OCI-LY1 (cell line): ENCODE results near the gene SH3PXD2A.

Source experiments
- H2AFZ ChIP-seq: fragments of 200-600 bp; sonication (generic), shearing (Covaris generic); 2 replicates; pipeline ENCODE4 v1.6.0; 2014; ENCODE audit warnings: antibody characterized with exemption, mild to moderate bottlenecking, low read length
- H3F3A ChIP-seq: fragments of 200-600 bp; sonication (generic), shearing (Covaris generic); 2 replicates; pipeline ENCODE4 v1.6.0; 2014; ENCODE audit warnings: mild to moderate bottlenecking, antibody characterized with exemption, low read length, moderate library complexity; ENCODE audit not compliant: insufficient read depth
- H3K27ac ChIP-seq: fragments of 200-600 bp; sonication (generic); 2 replicates; pipeline ENCODE4 v1.5.1; 2014; ENCODE audit warnings: low read length, mixed run types, mild to moderate bottlenecking, low read depth; ENCODE audit not compliant: poor library complexity, severe bottlenecking
- H3K27me3 ChIP-seq: fragments of 200-600 bp; sonication (generic); 2 replicates; pipeline ENCODE4 v1.6.0; 2014; ENCODE audit warnings: antibody characterized with exemption, mild to moderate bottlenecking, low read length, moderate library complexity; ENCODE audit not compliant: insufficient read depth
- H3K36me3 ChIP-seq: fragments of 200-600 bp; sonication (generic); 2 replicates; pipeline ENCODE4 v1.6.1; 2014; ENCODE audit warnings: mild to moderate bottlenecking, antibody characterized with exemption, low read length, moderate library complexity, mixed read lengths; ENCODE audit not compliant: insufficient read depth
- H3K4me1 ChIP-seq: fragments of 200-600 bp; sonication (generic); 2 replicates; pipeline ENCODE4 v1.5.1; 2014; ENCODE audit warnings: mild to moderate bottlenecking, low read length, moderate library complexity; ENCODE audit not compliant: insufficient read depth, severe bottlenecking
- H3K4me2 ChIP-seq: fragments of 200-600 bp; sonication (generic), shearing (Covaris generic); 2 replicates; pipeline ENCODE4 v1.6.1; 2014; ENCODE audit warnings: low read length
- H3K4me3 ChIP-seq: fragments of 200-600 bp; sonication (generic); 2 replicates; pipeline ENCODE4 v1.5.1; 2014; ENCODE audit warnings: low read length, low read depth, mild to moderate bottlenecking, mixed read lengths; ENCODE audit not compliant: poor library complexity, severe bottlenecking
- H3K79me2 ChIP-seq: fragments of 200-600 bp; shearing (Covaris generic); 2 replicates; pipeline ENCODE4 v1.6.1; 2016; ENCODE audit warnings: mixed run types, low read length, mixed read lengths; ENCODE audit not compliant: insufficient read depth
- H3K9ac ChIP-seq: fragments of 200-600 bp; sonication (generic), shearing (Covaris generic); 2 replicates; pipeline ENCODE4 v1.6.1; 2014; ENCODE audit warnings: mild to moderate bottlenecking, low read length, mixed read lengths
- H3K9me2 ChIP-seq: fragments of 200-600 bp; sonication (generic), shearing (Covaris generic); 2 replicates; pipeline ENCODE4 v1.6.1; 2014; ENCODE audit warnings: low read depth, mild to moderate bottlenecking, low read length, mixed read lengths
- H3K9me3 ChIP-seq: fragments of 200-600 bp; shearing (Covaris generic); 2 replicates; pipeline ENCODE4 v1.6.1; 2014; ENCODE audit warnings: low read length, mixed read lengths
- H4K20me1 ChIP-seq: fragments of 200-600 bp; sonication (generic), shearing (Covaris generic); 2 replicates; pipeline ENCODE4 v1.6.0; 2016; ENCODE audit warnings: mild to moderate bottlenecking, low read length; ENCODE audit not compliant: insufficient read depth
- EZH2 ChIP-seq: fragments of 200-600 bp; sonication (generic), shearing (Covaris generic); IDR thresholded peaks from 2 replicates; pipeline ENCODE4 v1.8.0; 2017; ENCODE audit warnings: borderline replicate concordance, mixed run types, mild to moderate bottlenecking, antibody characterized with exemption, low read length, moderate library complexity, mixed read lengths
- TF ChIP-seq, protein P1 (sequence below): fragments of 200-600 bp; sonication (generic), shearing (Covaris generic); IDR thresholded peaks from 2 replicates; pipeline ENCODE4 v1.5.1; 2017; ENCODE audit warnings: mild to moderate bottlenecking, antibody characterized with exemption, low read length, moderate library complexity, mixed read lengths

SH3PXD2A gene

DNA sequence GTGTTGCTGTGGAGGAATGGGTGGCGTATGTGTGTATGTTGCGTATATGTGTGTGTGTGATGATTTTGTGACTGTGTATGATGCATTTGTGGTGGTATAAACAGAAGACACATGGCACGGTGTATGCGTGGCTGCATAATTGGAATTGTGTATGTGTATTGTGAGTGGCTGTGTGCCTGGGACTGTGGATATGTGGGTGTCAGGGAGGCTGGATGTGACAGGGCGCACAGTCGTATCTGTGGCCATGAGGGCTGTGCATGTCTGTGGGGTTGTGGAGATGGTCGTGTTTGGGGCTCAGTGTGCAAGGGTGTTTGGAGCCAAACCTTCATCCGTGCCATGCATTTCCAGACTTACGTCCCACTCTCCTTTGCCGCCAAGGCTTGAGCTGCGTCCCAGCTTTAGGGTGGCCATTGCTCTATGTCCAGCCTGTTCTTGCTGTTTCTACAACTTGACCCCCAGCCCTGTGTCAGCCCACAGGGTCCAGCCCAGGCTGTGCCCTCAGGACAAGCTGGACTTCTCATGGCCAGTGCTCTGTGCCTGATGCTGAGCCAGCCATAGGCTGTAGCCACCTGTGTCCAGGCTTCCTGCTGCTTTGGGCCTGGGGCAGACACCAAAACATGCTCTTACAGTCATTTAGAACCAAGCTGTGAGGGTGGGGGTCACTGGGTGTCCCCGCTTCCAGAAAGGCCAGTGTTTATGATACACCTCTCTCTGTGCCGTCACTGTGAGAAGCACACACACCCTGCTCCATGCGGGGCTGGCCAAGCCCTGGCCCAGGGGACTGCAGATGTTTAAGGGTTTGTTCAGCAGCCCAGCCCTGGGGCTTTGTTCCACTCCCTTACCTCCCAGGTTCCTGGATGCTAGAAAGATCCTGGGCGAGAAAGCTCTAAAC lies 234.2 kb downstream of the SH3PXD2A start:
- Histone ChIP-seq H3K9me3 (no peaks in the 10 kb centered on the region), H3K79me2 (no peaks in the 10 kb centered on the region), H4K20me1 (no peaks in the 10 kb centered on the region), H2AFZ (no peak overlapping the region), H3F3A (no peaks in the 10 kb centered on the region), H3K36me3 (no peaks in the 10 kb centered on the region), H3K27me3 (no peaks in the 10 kb centered on the region), H3K4me2 (no peak overlapping the region), H3K9ac (no peak overlapping the region), H3K9me2 (no peaks in the 10 kb centered on the region), H3K27ac (no peak overlapping the region), H3K4me1 (no peaks in the 10 kb centered on the region), H3K4me3 (no peak overlapping the region)
- TF ChIP-seq, protein P1, sequence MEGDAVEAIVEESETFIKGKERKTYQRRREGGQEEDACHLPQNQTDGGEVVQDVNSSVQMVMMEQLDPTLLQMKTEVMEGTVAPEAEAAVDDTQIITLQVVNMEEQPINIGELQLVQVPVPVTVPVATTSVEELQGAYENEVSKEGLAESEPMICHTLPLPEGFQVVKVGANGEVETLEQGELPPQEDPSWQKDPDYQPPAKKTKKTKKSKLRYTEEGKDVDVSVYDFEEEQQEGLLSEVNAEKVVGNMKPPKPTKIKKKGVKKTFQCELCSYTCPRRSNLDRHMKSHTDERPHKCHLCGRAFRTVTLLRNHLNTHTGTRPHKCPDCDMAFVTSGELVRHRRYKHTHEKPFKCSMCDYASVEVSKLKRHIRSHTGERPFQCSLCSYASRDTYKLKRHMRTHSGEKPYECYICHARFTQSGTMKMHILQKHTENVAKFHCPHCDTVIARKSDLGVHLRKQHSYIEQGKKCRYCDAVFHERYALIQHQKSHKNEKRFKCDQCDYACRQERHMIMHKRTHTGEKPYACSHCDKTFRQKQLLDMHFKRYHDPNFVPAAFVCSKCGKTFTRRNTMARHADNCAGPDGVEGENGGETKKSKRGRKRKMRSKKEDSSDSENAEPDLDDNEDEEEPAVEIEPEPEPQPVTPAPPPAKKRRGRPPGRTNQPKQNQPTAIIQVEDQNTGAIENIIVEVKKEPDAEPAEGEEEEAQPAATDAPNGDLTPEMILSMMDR = no peak
- TF ChIP-seq EZH2 = no peak

- no peaks in the 10 kb centered on the region for H3K9me2 ChIP-seq
- no peaks in the 10 kb centered on the region for H3K36me3 ChIP-seq
- no peaks in the 10 kb centered on the region for H4K20me1 ChIP-seq
- no peak overlapping the region for H3K4me2 ChIP-seq
- no peaks in the 10 kb centered on the region for H3K27me3 ChIP-seq
- H3K4me1 ChIP-seq = no peaks in the 10 kb centered on the region
- H3F3A ChIP-seq = no peaks in the 10 kb centered on the region
- H3K4me3 ChIP-seq = no peak overlapping the region
- H3K9me3 ChIP-seq = no peaks in the 10 kb centered on the region
- no peak overlapping the region for H3K27ac ChIP-seq
- no peaks in the 10 kb centered on the region for H3K79me2 ChIP-seq
- H2AFZ ChIP-seq = no peak overlapping the region
- TF ChIP-seq EZH2 = no peak
- TF ChIP-seq, protein P1 = no peak
- no peak overlapping the region for H3K9ac ChIP-seq
Measured at GRCh38 chr10:103620352-103620740, 235.0 kb downstream of the SH3PXD2A start.

DNA sequence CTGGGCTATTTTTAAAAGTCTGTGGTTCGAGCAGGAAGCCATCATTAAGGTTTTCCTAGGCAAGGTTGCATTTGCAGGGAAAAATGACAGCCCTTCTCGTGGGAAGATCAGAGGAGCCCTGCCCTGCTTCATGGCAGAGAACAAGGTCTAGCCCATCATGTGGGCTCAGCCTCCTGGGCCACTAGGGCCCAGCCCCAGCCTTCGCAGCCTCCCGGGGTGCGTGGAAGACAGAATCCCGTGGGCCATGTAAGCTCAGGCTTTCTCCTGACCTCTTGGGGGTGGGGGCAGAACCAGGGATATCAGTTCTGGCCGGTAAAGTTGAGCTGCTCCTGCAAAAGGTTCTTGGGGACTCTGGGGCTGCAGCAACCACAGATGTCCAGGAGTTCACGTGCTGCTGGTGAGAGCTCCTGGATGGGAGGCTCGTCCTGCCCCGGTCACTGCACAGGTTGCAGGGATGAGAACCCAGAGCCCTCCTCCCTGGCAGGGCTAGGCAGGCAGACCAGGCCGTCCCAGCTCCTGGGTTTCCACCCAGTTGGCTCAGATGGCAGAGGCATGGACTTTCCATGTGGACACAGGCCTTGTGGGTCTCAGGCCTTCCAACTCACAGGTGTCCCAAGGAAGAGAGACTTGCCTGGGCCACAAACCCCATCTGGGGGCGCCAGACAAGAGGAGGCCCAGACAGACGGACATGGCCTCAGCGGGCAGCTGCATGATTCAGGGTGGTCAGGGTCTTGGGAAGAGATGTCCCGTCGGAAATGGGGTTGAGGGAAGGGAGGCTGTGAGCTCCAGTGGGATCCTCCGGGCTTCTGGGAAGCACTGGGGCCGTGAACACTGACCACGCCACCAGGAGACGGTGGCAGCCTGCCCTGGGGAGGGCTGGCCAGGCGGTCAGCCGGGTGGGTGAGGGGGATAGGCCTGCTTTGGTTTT lies 235.7 kb downstream of the SH3PXD2A start:
- H3K4me2 ChIP-seq = no peak overlapping the region
- H4K20me1 ChIP-seq = no peaks in the 10 kb centered on the region

More for the DNA sequence above, 235.7 kb downstream of the SH3PXD2A start:
- no peak overlapping the region for H2AFZ ChIP-seq
- H3K79me2 ChIP-seq = no peaks in the 10 kb centered on the region
- no peaks in the 10 kb centered on the region for H3K36me3 ChIP-seq
- H3F3A ChIP-seq = no peaks in the 10 kb centered on the region
- no peaks in the 10 kb centered on the region for H3K9me3 ChIP-seq
- no peak overlapping the region for H3K27ac ChIP-seq
- H3K4me1 ChIP-seq = no peaks in the 10 kb centered on the region
- TF ChIP-seq, protein P1 = no peak
- no peak for TF ChIP-seq EZH2
- no peaks in the 10 kb centered on the region for H3K9me2 ChIP-seq
- H3K27me3 ChIP-seq = no peaks in the 10 kb centered on the region
- no peak overlapping the region for H3K9ac ChIP-seq
- no peak overlapping the region for H3K4me3 ChIP-seq
